ENCODE measurements around the gene MBOAT1.
"Not testable (repeated sequence)": the region's sequence is repeated elsewhere in the genome, so short reads cannot be mapped to it uniquely, and the experiment has no call there.

MBOAT1 gene

DNA sequence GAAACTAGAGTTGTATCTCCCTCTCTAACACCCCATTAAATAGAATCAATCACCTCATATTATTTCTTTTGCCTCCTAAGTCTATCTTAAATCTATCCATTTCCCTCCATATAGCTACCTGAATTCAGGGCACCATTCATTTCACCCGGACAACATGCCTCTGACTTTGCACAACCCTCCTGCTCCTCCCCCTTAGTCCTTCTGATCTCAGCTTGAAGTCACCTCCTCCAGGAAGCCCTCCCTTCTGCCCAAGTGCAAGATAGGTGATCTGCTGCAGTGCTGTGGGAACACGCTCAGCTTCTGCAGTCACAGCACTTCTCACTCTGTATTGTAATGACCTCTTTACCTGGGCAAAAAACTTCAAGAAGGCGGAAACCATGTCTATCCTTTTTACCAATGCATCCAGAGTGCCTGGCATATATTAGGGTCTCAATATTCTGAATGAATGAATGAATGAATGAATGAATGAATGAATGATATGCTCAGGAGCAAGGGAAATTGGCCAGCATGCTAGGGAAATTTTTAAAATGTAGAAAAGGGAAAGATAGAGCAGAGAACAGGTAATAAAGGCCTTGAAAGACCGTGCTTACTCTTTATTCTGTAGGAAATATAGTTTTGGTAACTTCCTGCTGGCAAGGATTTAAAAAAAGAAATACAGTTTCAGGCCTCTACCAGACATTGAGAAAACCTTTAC lies 41.7 kb downstream of the MBOAT1 start:
- no peak for DNase-seq (ENCODE audit: low read depth)

DNA sequence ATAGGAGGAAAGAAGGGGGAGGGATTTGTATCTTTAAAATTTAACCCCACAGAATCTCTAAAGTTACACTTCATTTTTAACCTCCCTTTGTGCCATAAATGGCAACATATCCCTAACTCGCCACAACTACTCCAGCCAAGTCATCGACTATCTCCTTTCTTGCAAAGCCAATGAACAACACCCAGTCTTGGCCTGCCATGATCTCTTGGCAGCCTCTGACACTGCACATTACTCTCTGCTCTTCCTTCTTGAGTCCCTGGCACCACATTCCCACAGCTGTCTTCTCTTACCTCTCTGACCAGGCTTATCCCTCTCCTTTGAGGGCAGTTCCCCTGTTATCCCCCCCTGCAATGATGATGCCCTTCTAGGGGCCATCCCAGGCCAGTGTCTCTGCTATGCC lies 42.5 kb downstream of the MBOAT1 start:
- DNase-seq (ENCODE audit: low read depth) = no peak

DNA sequence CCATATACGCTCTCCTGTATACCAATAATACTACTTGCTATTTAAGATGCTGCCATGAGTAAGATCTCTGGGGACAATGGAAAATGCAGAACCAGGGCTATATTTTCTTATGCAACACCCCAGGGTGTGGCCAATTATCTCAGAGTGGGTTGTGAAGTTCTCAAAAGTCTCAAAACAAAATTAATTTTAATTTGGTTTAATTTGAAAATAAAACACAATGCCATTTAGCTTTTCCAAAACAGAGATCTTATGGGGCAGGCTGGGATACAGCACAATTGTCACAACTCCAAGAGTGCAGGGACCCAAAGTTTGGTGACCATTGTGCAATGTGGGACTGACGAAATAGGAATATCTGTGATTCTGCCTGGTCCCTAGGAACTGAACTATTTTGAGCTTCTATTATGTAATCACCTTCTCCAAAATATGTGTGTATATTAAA lies 43.1 kb downstream of the MBOAT1 start:
- no peak for DNase-seq (ENCODE audit: low read depth)

DNA sequence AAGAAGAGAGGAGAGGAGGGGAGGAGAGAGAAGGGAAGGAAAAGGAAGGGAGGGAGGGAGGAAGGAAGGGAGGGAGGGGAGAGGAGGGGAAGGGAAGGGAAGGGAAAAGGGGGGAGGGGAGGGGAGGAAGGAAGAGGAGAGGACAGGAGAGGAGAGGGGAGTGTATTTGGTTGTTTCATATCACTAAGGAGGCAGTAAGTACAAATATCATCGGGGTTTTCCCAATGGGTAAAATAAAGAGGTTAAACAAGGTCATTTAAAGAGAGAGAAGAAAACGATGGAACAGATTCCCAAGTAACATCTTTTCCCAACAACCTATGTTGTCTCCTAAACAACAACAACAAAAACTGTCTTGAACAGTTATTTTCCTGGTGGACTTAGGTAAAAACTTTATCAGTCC lies 43.6 kb downstream of the MBOAT1 start:
- DNase-seq (ENCODE audit: low read depth) = no peak

DNA sequence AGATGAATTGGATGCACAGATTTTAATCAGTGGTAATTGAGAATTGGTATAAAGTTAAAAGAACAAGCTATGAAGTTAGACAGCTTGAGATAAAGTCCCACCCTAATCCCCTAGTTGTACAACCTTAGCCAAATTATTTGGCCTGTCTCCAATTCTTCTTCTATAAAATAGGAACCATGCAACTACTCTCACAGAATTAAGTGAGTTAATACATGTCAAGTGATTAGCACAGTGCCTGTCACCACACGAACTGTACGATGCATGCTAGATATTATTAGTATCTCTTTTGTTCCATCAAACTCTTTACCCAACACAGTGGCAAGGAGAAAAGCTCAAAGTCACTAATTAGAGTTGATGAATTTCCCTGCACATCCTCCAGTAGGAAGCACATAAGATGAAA lies 44.7 kb downstream of the MBOAT1 start:
- DNase-seq (ENCODE audit: low read depth) = no peak

DNA sequence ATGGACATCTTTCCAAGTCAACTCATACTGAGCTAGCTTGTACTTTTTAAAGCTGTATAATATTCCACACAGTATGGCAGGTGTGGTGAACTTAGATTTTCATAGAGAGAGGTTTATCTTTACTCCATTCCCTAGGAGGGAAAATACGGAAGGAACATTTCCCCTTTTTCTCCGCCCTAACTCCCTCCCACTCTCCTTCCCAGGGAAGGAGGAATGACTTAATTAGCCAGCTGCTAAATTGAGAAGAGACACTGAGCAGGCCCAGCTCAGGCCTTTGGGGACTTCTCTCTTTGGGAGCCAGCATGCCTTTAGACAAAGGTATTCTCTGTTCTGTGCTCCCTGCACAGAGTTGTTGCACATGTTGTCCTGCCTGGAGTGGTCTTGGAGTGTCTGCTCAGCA lies 46.1 kb downstream of the MBOAT1 start:
- DNase-seq (ENCODE audit: low read depth) = no peak

DNA sequence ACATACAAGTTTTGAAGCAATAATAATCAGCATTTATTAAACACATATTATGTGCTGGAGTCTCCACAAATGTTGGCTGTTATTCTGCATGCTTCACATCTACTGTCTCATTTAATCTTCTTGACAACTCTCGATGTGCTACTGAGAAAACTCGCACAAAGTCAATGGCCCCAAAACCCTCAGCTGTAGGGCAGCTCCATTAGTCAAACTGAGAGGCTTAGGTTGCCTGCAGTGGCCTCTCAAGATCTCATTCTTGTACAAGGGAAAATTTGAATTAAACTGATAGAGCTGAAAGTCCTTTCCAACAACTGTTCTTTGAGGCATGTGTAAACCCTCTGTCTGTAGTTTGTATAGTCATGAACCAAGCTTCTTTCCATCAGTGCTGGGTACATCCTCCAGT lies 49.8 kb downstream of the MBOAT1 start:
- DNase-seq (ENCODE audit: low read depth) = no peak

DNA sequence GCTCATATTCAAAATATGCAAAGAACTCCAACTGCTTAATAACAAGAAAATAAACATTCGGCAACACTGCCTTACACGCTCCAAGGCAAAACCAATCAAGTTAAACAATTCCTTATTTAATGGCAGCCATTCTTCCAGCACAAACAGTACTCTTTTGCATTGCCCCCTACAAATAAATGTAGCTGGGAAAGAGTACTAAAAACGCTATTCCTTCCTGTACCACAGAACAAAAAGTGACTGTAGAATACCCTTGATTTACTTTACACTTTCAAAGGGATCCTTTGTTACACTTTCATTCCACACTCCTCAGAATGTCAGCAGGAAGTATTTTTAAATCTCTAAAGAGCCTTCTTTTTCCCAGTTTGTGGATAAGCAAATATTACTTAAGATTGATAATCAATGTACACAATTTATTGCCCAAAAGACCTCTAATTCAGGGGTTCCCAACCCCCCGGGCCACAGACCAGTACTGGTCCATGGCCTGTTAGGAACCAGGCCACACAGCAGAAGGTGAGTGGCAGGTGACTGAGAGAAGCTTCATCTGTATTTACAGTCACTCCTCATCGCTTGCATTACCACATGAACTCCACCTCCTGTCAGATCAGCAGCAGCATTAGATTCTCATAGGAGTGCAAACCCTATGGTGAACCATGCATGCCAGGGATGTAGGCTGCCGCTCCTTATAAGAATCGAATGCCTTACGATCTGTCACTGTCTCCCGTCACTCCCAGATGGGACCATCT lies 51.6 kb downstream of the MBOAT1 start:
- DNase-seq (ENCODE audit: low read depth) = no peak

DNA sequence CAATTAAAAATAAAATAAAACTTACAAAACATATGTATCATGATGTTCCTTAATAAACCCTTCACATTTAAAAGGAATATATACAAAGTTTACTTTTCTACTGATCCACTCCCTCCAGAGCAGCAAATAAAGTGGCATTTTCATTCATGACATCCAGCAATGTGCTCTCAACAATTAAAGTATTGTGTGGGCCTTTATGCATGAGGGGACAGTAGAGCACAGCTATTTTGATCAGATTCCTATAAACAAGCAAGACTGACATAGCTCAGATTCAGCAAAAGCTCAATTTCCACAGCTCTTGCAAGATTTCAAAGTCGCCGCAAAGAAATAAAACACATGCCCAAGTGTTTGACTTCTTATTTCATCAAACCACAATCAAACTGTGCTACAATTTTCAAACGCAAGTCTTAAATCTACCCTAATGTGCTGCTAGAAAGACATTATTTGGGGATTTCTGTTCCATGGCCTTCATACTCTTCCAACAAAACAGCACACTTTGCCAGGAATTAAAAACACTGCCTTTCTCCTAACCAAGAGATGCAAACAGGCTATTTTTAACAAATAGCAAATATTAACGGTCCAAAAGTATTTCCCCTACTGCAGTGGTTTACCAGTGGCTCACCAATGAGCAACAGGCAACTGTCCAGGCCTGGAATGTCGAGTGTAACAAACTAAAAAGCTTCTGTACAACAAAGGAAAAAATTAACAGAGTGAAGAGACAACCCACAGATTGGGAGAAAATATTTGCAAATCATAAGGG lies 52.3 kb downstream of the MBOAT1 start:
- no peak for DNase-seq (ENCODE audit: low read depth)

DNA sequence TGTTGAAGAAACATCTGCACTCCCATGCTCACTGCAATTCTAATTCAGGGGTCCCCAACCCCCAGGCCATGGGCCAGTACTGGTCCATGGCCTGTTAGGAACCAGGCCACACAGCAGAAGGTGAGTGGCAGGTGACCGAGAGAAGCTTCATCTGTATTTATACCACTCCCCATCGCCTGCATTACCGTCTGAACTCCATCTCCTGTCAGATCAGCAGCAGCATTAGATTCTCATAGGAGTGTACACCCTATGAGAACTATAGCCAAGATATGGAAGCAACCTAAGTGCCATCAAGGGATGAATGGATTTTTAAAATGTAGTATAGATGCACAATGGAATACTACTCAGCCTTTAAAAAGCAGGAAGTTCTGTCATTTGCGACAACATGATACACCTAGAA lies 53.2 kb downstream of the MBOAT1 start:
- no peak for DNase-seq (ENCODE audit: low read depth)

DNA sequence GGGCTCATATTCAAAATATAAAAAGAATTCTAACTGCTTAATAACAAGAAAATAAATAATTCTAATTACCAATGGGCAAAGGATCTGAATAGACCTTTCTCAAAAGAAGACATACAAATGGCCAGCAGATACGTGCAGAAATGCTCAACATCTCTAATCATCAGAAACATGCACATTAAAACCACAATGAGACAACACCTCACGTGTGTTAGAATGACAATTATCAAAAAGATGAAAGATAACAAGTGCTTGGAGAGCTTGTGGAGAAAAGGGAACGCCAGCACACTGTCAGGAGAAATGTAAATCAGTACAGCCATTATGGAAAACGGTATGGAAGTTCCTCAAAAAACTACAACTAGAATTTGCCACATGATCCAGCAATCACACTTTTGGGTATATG lies 53.6 kb downstream of the MBOAT1 start:
- no peak for DNase-seq (ENCODE audit: low read depth)

DNA sequence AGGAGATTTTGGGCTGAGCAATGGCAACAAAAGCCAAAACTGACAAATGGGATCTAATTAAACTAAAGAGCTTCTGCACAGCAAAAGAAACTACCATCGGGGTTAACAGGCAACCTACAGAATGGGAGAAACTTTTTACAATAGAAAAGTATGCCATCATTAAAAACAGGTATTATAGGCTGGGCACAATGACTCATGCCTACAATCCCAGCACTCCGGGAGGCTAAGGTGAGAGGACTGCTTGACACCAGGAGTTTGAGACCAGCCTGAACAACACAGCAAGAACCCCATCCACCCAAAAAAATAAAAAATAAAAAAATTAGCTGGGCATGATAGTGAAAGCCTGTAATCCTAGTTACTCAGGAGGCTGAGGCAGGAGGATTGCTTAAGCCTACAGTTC lies 55.4 kb downstream of the MBOAT1 start:
- no peak for DNase-seq (ENCODE audit: low read depth)

DNA sequence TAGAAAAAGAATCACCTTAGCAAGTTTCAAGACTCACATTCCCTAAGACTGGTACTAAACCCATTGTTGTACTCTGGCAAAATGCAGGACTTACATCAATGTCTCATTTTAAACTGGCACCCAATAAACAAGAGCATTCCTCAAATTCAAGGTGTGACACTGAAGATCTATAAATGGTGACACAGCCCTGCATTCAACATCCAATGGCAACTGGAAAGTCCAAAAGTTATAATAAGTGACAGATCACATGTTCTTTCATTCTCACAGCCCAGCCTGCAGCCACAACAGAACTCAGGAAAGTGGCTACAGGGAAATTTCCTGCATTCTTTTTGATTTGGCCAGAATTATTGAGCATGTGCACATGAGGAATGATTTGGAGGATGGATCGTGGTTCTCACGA lies 57.5 kb downstream of the MBOAT1 start:
- no peak for DNase-seq (ENCODE audit: low read depth)

DNA sequence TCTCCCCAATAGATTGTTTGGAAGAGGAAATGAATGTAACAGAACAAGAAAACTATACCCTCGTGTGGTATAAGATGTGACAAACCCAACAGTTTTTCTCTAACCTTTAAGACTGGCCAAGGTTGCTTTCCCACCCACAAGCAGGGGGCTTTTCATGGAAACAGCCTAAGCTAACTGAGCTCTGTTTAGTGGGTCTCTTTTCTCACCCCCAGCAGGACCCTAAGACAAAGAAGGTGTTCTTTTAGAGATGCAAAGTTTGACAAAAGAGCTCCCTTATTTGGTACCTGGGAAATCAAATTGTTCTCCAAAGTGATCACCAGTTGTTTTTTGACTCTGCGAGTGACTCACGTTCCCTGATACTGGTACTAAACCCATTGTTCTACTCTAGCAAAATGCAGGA lies 59.1 kb downstream of the MBOAT1 start:
- DNase-seq (ENCODE audit: low read depth) = no peak

DNA sequence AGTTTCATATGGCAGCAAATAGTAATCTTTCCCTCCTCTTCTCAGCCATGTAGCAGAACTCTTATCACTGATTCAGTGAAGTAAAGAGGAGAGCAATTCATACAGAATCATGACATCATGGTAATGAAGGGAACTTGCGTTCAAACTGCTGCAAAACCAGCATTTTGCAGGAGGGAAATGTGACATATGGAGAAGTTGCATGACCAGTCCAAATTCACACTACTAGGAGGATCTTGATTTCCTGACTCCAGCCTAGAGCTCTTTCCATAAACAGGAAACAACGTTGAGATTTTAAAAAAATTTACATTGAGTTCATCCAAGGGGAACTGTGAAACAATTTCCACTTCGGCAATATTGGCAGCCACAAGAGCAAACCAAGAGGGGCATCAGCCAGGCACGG lies 63.8 kb downstream of the MBOAT1 start:
- DNase-seq (ENCODE audit: low read depth) = no peak

DNA sequence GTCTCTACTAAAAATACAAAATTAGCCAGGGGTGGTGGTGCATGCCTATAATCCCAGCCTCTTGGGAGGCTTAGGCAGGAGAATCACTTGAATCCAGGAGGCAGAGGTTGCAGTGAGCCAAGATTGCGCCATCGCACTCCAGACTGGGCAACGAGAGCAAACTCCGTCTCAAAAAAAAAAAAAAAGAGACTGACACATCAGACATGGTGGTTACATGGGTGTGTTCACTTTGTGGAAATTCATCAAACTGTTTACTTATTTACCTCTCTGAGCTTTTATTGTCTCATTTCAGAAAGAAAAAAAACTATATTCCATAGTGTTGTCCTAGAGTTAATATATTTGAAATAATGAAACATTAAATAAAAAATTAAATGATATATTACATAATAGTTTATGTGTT lies 64.8 kb downstream of the MBOAT1 start:
- no peak for DNase-seq (ENCODE audit: low read depth)

DNA sequence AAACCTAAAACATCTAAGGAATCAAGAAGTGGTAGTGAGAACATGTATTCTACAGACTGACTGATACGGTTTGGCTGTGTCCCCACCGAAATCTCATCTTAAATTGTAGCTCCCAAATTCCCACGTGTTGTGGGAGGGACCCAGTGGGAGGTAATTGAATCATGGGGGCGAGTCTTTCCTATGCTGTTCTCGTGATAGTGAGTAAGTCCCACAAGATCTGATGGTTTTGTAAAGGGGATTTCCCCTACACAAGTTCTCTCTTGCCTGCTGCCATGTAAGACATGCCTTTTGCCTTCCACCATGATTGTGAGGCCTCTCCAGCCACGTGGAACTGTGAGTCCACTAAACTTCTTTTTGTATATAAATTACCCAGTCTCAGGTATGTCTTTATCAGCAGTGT lies 65.4 kb downstream of the MBOAT1 start:
- DNase-seq (ENCODE audit: low read depth) = not testable (repeated sequence)

DNA sequence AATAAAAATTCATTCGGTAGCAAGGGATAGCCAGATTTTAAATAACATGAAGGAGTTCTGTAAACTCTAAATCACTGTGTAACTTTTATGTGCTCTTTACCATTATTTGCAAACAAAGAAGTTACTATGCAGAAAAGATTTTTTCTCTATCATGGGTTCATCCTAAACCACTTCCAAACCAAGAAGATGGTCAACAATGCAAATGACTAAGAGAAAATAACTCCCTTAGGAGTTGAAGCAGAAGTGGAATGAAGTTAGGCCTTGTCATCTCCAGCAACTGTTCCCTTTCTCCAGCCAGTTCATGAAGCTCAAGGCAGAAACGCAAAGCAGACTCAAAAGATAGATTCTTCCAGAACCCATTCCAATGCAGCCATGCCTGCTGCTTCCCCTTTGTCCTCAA lies 66.0 kb downstream of the MBOAT1 start:
- no peak for DNase-seq (ENCODE audit: low read depth)

DNA sequence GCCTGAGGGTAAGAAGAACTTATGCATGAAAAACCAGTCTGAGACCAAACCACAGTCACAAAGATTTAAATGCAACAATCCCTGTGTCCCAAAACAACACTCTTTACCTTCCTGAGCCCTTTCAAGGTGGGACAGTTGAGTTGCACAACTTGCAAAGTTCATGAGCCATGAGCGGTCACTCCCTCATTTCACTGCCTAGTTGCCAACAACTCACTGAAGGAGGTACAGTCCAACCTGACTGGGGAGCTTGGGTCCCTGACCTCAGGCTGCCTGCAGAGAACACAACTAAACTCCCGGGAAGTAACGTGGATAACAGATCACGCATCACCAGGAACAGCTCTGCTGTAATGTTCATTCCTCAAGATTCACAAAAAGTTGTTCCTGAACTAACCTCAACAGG lies 69.4 kb downstream of the MBOAT1 start:
- DNase-seq (ENCODE audit: low read depth) = no peak

DNA sequence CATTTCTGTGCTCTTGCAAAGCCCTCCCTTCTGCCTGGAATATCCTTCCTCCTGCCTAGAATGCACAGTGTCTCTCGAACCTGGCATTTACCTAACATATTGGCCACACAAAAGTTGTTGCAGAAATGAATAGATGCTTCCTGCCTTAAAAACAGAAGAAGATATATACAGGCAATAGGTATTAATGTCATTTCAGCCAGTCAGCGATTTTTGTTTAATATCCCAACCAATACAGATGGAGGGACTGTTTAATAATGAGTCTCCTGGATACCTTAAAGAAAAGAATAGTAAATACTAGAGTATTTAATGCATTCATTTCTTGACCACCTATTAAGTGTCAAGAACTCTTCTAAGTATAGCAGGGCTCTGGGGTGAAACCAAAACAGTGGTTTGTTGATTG lies 70.3 kb downstream of the MBOAT1 start:
- DNase-seq (ENCODE audit: low read depth) = no peak

DNA sequence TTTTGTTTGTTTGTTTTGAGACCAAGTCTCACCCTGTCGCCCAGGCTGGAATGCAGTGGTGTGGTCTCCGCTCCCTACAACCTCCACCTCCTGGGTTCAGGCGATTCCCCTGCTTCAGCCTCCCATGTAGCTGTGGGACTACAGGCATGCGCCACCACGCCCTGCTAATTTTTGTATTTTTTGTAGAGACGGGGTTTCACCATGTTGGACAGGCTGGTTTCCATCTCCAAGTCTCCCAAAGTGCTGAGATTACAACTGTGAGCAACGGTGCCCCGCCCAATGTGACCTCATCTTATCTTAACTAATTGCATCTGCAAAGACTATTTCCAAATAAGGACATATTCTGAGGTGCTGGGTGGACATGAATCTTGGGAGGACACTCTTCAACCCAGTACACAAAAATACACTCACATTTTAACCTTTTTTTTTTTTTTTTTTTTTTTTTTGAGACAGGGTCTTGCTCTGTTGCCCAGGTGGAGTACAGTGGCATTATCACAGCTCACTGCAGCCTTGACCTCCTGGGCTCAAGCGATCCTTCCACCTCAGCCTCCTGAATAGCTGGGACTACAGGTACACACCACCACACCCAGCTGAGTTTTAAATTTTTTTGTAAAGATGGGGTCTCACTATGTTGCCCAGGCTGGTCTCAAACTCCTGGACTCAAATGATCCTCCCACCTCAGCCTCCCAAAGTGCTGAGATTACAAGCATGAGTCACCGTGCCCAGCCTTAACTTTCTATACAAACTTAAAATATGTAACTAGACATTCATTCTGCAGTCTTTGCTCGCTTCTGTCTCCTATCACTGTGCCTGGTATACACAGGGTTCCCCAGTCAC lies 72.9 kb downstream of the MBOAT1 start:
- not testable (repeated sequence) for DNase-seq (ENCODE audit: low read depth)

DNA sequence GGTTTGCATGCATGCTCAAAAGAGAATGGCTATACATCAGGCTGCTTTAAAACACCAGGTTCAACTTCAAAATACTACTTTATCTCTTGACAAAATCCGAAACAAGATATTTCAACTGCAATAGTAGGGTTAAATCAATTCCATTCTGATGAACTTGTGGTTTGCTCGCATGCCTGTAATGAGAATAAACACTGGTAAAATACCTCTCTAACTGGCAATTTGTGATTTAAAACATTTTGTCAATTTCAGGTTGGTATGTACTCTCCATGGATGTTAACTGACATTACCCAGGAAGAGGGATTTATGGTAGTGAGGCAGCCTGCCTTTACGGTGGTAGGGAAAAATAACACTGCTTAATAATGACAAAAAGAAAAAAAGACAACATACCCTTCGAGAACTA lies 74.4 kb downstream of the MBOAT1 start:
- DNase-seq (ENCODE audit: low read depth) = no peak

Data from stimulated activated CD8-positive, alpha-beta memory T cell treated with anti-CD3 and anti-CD28 coated beads, Interleukin-4, amount 100 ng/mL, for 24 hours (primary cell).